GM12892 (cell line): ENCODE results near the gene BEST2.
"Not testable (repeated sequence)": the region's sequence is repeated elsewhere in the genome, so short reads cannot be mapped to it uniquely, and the experiment has no call there.

Source experiments
- DNase-seq: peaks from one replicate; pipeline ENCODE4 v3.0.0; 2011; ENCODE audit not compliant: insufficient read length
- FAIRE-seq: peaks from 2 replicates; lab custom pipeline; 2011; peaks lifted over from hg19 to GRCh38; lab: Jason Lieb, UNC
- POLR2A ChIP-seq: IDR thresholded peaks from 2 replicates; pipeline ENCODE4 v1.6.1; 2011; ENCODE audit warnings: low read depth, low read length, control low read depth
- POLR2AphosphoS5 ChIP-seq: IDR thresholded peaks from 2 replicates; pipeline ENCODE4 v1.6.1; 2011; ENCODE audit warnings: low read depth, low read length, control low read depth
- TAF1 ChIP-seq: IDR thresholded peaks from 2 replicates; pipeline ENCODE4 v1.6.1; 2011; ENCODE audit warnings: low read depth, mild to moderate bottlenecking, control low read depth, low read length, borderline replicate concordance

Gene BEST2

GRCh38 chr19:12721656-12722565 is 29.7 kb upstream of the BEST2 start:
- DNase-seq = peak; percentile 76
- 0 out of 2 replicates have a peak, but pooled peaks have one; percentile 34 for TF ChIP-seq POLR2A
- TF ChIP-seq POLR2AphosphoS5 = no peak; the same call in 1 of the 2 replicates
- FAIRE-seq = no peak

DNA sequence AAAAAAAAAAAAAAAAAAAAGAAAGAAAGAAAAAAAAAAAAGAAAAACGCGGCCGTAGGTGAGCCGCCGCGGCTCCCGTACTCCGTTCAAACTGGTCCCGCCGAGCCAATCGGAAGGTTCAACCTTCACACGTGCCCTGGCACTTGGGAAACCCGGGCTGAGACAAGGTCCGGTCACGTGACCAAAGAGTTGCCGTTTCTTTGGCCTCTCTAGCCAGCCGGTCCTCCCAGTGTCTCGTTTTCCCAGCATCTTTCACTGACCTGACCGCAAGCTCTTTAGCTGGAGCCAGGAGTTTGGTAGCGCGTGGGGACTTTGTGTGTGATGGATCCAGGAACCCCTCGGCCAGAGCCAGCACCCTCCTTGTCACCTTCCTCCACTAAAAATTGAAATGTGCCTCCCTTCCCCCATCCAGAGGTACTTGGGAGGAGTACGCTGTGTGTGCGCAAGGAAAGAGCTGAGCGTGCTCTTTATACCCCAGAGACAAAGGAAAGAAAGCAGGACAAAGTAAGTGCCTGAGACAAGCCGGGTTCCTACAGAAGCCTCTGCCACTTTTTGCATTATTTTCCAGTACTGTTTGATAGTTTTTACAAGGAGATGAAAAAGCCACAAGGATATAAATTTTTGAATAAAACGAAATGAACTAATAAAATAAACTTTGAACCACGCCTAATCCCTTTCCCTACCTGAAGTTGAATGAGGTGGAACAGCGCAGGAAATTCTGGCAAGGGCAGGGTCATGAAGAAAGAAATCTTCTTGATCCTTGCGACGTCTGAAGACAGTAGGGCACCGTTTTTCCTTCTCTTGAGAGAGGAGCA is 28.8 kb upstream of the BEST2 start:
- TF ChIP-seq TAF1 (peak; percentile 58; the same call in 1 of the 2 replicates), POLR2AphosphoS5 (peak; percentile 54), POLR2A (peak; percentile 49; the same call in 1 of the 2 replicates)
- DNase-seq = peak; percentile 98
- peak; percentile 89 for FAIRE-seq

DNA sequence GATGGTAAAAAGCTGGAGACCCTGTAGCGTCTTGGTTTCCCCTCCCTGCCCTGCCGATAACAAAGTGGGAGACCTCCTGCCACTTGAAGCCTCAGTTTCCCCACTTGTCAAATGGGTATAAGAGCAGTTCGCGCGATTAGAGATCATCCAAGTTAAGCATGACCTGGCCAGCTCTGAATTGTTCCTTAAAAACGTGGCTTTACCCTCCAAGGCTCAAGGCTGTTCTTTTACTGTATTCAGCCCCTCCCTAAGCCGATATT is 28.3 kb upstream of the BEST2 start:
- no peak for TF ChIP-seq TAF1
- FAIRE-seq = peak; percentile 70
- DNase-seq = no peak

- TF ChIP-seq POLR2AphosphoS5 (peak; percentile 83), TAF1 (peak; percentile 71; the same call in 1 of the 2 replicates), POLR2A (peak; percentile 80)
- FAIRE-seq = peak; percentile 90
- peak; percentile 77 for DNase-seq
Observed at GRCh38 chr19:12723641-12724426, 27.8 kb upstream of the BEST2 start, which contains the start of gene TNPO2. TNPO2 (minus strand) TSS chr19:12723932; CDS start chr19:12720977, 2,955 bp downstream.

- not testable (repeated sequence) for FAIRE-seq, DNase-seq
Observed at GRCh38 chr19:12725612-12726011, 26.0 kb upstream of the BEST2 start.

DNA sequence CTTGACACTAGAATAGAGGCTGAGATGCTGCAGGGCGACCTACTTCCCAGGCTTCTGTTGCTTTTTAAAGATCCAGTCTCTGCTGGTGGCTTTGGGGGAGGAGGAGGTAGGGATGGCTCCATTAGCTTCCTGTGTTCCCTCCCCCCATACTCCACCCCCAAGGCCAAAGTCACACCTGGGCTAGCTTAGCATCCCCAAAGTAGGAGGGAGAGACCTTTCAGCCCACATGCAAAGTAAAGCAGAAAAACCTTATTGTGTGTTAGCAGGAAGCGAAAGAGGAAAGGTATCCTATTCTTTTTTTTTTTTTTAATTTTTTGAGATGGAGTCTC is 24.6 kb upstream of the BEST2 start:
- TF ChIP-seq TAF1 (no peak), POLR2AphosphoS5 (no peak), POLR2A (no peak)
- FAIRE-seq (no peak), DNase-seq (no peak)

- no peak for FAIRE-seq
- TF ChIP-seq TAF1 (no peak), POLR2AphosphoS5 (no peak), POLR2A (no peak)
- DNase-seq = no peak
Observed at GRCh38 chr19:12727745-12728433, 23.7 kb upstream of the BEST2 start.

GRCh38 chr19:12730064-12730463 is 21.5 kb upstream of the BEST2 start:
- TF ChIP-seq TAF1 (no peak), POLR2A (no peak), POLR2AphosphoS5 (no peak)
- DNase-seq (no peak), FAIRE-seq (no peak)

DNA sequence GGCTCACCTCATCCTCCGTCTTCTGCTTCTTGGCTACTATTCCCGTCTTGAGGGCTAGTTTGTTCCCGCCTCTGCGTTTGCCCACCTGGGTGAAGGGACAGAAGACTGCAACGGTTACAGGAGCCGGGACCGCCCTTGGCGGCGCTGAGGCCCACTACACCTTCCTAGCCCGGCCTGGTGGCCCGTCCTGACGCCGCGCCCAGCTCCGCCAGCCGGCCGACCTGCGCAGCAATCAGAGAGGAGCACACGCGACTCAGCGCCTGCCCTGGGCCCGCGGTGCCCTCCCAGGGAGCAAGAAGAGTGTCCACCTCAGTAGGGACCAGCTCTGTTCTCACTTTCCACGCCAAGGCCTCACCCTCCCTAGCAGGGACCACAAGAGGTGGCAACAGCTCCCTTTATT is 20.3 kb upstream of the BEST2 start:
- FAIRE-seq = no peak
- TF ChIP-seq POLR2AphosphoS5 (0 out of 2 replicates have a peak, but pooled peaks have one; percentile 28), POLR2A (no peak), TAF1 (no peak)
- no peak for DNase-seq

DNA sequence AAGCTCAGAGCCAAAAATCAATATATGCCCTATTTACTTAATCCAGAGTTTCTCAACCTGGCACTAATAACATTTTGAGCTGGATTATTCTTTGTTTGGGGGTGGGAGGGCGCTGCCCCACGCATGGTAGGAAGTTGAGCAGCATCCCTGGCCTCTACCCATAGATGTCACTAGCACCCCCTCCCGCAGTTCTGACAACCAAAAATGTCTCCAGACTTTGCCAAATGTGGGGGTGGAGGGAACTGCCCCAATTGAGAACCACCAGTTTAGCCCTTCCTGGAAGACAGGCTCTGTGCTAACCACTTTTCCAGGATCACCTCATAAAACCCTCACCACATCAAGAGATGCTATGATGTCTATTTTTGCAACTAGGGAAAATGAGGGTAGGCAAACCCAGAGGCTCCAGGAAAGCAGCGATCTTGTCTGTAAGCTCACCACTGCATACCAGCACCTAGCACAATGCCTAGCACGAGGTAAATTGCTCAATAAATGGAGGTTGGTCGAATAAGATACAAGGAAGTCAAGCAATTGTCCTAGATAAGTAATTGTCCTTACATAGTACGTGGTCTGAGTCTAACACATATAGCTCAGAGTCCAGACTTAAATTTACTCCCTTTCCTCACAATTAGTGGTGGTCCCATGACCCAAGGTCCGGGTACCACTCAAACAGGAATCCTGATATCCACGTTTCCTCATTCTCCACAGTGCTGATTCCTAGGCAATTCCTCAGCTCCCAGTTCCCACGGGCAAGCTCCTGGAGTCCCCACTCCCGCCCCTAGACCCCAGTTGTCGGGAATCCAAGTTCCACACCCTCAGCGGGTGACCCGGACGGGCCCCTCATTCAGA is 18.0 kb upstream of the BEST2 start:
- DNase-seq = no peak
- TF ChIP-seq POLR2A = 0 out of 2 replicates have a peak, but pooled peaks have one; percentile 15
- TF ChIP-seq POLR2AphosphoS5 = peak; percentile 25; the same call in 1 of the 2 replicates
- no peak for TF ChIP-seq TAF1
- FAIRE-seq = peak; percentile 81
